GM19238 (cell line): ENCODE measurements around the gene MTRF1.
"Not testable (repeated sequence)": the region's sequence is repeated elsewhere in the genome, so short reads cannot be mapped to it uniquely, and the experiment has no call there.

Source experiments
- DNase-seq: peaks from one replicate; pipeline ENCODE4 v3.0.0; 2011; ENCODE audit warnings: low spot score; ENCODE audit not compliant: insufficient read length

MTRF1 gene

DNA sequence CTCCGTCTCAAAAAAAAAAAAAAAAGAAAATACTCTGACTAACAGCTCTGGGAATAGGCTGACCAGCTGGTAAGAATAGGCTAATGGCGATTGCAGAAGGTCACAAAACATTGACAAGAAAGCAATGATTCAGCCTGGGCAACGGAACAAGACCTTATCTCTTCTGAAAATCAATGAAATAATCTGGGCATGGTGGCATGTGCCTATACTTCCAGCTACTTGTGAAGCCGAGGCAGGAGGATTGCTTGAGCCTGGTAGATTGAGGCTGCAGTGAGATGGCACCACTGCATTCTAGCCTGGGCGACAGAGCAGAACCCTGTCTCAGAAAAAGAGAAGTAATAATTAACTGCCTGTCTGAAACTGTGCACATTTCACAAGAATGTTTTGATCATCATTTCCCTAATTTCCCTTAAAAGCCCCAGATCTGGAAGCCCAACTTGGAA lies 18.8 kb upstream of the MTRF1 start:
- DNase-seq = no peak

DNA sequence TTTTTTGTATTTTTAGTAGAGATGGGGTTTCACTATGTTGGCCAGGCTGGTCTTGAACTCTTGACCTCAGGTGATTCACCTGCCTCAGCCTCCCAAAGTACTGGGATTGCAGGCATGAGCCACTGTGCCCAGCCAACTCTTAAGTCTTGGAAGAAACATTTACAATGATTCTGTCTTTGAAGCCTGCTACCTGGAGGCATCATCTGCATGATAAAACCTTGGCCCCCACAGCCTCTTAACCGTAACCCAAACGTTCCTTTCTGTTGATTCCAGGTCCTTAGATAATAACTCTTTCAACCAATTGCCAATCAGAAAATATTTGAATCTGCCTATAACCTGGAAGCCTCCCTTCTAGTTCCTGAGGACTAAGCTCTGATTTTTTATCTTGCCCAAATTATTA lies 15.8 kb upstream of the MTRF1 start:
- not testable (repeated sequence) for DNase-seq

DNA sequence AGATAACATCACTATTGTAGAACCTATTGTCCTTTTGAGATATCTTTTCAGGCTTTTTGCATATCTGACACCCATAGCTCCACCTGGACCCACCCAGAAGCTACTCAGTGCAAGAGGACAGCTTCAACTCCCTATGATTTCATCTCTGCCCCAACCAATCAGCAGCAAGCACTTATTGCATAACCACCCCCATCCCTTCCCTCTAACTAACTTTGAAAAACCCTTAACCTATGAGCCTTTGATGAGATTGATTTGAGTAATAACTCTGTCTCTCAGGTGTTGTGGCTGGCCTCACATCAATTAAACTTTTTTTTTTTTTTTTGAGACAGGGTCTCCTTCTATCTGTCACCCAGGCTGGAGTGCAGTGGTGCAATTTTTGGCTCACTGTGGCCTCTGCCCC lies 13.4 kb upstream of the MTRF1 start:
- no peak for DNase-seq

DNA sequence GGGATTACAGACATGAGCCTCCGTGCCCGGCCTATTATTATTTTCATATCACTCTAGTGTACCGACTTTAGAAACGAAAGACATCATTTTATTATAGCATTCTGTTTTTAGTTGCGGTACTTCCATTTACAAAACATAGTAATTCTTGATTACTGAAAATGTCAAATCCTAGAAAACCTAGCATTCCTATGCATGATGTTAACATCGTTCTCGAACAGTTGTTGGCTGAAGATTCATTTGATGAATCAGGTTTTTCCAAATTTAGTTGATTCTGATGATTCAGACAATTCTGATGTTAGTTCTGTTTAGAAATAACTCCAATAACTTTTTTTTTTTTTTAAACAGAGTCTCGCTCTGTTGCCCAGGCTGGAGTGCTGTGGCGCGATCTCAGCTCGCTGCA lies 11.5 kb upstream of the MTRF1 start:
- DNase-seq = no peak

DNA sequence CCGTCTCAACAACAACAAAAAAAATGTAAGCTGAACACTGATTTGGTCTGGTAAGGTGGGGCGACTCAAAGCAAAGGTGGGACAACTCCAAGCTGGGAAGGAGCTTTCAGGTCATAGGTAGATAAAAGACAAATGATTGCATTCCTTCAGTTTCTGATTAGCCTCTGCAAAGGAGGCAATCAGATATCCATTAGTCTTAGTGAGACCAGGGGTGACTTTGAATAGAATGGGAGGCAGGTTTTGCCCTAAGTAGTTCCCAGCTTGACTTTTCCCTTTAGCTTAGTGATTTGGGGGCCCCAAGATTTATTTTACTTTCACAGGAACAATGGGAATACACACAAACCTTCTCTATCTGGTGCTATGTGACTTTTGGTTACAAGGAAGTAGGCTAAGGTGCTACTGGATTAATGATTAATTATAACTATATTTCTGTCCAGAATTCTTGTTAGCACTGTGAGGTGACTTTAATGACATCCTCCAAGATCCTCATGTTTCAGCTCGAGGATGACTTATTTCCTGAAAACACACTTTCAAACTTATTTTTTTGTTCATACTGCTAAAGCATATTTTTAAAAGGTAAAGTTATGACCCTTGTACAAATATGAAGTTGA lies 10.6 kb upstream of the MTRF1 start:
- DNase-seq = no peak

DNA sequence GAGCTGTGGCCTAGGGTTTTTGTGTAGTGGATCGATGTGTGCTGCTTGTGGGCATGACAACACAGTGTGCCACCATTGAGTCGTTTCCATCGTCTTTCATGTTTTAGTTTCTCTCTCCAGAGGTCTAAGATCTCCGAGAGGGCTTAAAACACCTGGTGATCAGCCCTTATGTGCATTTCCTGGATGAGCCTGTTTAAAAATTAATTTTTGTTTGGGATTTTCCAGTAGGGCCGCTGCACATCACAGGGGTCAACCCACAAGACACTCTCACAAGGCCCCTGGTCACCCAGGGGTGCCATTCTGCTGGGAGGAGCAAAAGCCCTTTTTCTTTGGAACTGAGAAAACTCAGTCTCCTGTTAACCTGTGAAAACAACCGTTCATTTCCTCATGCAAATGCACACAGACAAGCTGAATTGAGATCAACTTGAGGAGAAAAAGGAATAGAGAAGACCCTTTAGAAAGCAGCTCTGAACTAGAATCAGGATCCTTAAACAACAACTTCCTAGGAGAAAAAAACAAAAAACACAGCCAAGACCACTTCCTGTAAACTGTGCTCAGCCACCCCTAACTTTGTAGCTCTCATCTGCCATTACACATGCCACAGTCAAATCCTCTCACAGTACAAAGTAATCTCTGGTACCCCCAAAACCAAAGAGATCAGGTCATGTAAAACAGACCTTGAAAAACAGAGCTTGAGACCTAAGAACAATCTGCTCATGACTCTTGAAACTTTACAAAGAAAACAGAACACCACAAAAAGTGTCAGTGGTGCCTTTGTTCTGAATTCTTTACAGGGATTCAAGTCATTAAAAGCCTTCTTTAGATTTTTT lies 8.3 kb upstream of the MTRF1 start:
- DNase-seq = peak; percentile 5

DNA sequence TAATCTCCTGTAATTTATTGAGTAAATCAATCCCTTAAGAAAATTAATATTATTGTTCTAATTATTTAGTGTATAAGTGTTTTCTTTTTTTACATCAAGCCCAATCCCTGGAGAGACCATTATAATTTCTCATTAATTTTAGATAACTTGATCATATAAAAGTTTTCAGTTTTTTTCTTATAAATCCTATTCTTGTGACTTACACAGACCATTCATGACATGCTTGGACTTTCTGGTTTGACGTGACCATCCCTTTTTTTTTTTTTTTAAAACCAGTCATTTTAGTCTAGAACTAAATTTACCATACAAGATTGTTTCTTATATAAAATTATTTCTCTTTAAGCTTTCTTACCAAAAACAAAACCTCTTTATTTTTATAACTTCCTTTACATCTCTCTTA lies 5.4 kb upstream of the MTRF1 start:
- no peak for DNase-seq

DNA sequence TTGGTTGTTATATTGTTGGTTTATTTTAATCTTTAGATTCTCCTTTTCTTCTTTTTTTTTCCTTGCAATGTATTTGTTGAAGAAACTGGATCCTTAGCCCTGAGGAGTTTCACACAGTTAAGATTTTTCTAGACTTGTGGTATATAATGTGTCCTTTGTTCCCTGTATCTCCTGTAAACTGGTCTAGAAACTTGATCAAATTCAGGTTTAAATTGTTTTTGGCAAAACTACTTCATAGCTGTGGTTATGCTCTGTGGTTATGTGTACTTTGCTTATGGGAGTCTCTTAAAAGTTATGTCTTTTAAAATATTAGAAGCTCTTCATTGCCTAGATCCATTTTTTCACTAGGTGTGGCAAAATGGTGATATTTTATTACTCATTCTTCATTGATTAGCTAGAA lies 3.7 kb upstream of the MTRF1 start:
- no peak for DNase-seq

DNA sequence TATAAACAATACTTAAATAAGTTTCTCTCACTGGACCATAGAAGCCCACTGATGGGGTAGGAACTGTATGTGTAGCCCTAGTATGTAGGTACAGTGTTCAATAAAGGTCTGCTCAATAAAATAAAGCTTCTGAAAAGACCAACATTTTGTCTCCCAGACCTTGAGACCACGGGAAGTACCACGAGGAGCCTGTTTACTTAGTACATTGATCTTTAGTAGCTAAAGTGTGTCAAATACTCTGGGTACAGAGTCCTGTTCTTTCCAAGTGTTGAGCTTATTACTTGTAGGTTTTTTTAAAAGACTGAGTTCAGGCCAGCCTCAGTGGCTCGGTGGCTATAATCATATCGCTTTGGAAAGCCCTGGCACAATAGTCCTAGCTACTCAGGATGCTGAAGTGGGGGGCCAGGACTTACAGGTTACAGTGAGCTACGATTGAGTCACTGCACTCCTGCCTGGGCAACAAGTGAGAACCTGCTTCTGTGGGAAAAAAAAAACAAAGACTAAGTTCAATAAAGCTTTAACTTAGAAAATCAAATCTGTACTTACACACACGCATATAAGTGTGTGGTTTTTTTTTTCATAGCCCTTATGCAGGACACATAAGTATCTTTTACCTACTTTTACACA lies 3.4 kb downstream of the MTRF1 start:
- DNase-seq = no peak

DNA sequence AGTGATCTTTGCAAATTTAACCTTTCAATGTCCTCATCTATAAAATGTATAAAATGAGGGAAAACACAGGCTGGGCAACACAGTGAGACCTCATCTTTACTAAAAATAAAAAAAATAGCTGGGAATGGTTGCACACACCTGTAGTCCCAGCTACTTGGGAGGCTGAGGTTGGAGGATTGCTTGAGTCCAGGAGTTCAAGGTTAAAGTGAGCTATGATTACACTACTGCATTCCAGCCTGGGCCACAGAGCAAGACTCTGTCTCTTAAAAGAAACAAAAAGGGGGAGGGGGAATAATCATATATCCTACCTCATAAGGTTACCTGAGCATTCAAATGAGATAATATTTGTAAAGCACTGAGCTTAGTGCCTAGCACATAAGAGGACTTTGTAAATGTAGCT lies 5.8 kb downstream of the MTRF1 start:
- no peak for DNase-seq

DNA sequence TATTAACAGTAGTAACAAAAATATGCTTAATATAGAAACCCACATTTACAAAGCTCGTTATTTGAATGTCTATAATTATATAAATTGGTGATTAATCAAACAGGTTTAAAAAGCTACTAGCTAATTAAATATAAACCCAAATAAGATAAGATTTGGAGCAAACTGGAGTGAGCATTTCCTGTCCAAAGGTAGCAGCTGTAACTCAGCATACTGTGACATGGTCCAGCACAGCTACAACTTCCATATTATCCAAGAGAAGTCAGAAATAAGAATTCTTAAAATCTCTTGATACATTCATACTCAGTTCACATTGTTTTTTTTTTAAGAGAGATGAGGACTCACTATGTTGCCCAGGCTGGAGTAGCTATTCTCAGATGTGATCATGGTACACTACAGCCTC lies 8.5 kb downstream of the MTRF1 start:
- no peak for DNase-seq

DNA sequence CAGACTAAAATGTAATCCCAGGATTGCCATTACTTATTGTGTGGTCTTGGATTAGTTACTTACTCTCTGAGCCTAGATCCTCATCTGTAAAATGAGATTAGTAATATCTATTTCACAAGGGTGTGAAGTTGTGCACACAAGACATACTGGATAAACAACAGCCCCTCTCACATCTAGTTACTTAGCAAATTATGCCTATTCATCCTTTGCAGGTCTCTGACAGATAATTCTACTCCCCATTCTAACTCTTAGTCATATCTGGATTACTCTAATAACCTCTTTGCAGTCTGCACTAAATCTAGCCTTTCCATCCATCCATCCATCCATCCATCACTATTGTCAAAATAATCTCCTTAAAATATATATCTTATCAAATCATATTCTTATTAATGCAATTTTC lies 12.4 kb downstream of the MTRF1 start:
- DNase-seq = no peak

DNA sequence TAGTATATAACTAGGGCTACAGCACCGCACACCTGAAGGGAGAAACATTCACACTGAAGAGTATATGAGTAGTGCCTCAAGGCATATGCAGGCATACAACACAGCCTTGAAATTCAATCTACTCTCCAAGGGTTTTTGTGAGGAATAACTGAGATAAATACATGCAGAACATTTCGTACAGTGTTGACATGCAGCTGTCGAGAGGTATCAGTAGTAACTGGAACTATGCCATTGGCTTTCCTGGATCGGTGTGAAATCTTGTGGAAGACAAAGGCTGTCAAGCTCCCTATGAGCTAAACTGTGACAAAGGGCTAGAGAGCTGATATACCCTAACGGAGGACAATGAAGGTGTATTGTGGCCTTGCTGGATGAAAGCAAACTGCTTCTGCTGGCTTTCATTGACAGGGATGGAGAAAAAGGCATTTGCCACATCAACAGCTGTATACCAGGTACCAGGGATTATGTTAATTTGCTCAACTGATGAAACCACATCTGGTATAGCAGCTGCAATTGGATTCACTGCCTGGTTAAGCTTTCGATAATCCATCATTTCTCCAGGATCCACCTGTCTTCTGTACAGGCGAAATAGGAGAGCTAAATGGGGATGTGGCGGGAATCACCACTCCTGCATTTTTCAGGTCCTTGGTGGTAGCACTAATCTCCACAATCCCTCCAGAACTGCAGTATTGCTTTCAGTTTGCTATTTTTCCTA lies 16.3 kb downstream of the MTRF1 start:
- no peak for DNase-seq

DNA sequence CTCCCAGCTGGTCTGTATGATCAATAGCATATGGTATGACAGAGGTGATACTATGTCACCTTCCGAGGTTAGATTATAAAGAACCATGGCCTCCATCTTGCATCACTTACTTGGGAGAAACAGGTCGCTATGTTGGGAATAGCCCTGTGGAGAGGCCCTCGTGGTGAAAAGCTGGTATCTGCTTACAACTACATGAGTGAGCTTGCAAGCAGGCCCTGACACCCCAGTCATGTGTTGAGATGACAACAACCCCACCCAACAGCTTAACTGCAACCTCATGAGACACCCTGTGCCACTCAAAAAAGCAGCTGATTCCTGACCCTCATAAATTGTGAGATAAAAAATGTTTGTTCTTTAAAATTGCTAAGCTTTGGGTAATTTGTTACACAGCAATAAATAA lies 18.8 kb downstream of the MTRF1 start:
- DNase-seq = no peak

DNA sequence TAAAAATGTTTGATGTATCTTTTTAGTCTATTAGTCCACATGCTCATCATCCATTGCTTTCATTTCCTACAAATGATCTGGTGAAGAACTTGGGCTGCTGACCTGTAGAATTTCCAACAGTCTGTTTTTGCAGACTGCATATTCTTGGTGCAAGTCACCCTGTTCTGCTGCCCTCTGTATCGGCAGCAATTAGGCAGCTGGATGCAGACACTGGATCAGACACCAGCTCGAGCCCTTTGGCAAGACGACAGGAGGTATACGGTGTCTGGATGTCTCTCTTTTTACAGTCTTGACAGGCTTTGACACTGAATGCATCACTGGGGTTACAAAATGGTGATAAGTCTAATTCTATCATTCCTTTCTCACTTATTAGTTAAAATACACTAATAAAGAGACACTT lies 21.8 kb downstream of the MTRF1 start:
- DNase-seq = no peak

DNA sequence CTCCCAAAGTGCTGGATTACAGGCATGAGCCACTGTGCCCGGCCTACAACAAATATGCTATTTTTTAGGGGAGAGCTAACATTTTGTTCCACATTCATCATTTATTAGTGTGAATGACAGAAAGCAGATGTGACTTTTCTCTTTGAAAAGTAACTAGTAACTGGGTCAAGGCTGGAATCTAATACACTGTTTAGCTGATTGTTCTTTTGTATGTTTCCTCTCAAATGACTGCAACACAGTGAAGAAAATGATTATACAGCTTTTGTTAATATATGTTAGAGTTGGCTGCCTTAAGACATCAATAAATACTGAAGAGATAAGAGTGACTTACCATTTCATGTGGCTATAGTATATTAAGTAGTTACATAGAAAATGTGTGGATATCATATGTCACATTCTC lies 27.0 kb downstream of the MTRF1 start:
- DNase-seq = no peak

DNA sequence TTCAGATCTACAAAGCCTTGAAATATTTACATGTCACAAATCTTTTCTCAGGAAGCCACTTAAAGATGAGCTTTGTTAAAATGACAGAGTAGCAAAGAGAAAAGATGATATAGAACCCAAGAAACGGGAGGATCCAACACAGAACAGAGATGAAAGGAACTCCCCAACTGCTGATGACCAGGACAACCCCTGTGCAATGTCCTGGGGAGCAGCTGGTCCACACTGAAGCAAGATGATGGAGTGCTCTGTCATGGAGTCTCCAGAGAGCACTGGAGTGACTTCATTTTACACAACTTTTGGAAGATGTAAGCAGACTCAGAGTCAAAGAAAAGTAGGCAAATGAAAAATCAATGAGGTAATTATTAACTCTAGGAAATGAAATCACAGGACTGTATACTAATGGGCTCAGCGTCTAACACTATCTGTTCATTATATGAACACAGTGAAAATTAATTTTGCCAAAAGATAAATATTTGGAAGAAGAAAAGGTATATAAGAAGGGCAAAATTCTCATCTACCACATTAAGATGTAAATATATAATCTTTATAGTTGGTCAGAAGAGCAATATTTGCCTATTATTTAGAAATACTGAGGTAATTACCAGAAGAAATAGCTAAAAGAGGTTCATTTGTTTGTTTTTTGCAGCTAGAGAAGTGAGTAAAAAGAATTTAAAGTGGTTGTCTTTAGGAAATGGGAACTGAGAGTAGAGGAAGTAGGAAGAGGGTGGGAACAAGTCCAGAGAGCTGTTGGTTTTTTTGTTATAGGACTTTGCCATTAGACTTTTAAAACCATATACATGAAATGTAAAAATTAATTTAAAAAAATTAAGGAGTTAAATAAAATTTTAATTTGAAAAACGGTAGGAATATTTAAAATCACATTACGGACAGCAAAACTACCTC lies 30.5 kb downstream of the MTRF1 start:
- DNase-seq = no peak

DNA sequence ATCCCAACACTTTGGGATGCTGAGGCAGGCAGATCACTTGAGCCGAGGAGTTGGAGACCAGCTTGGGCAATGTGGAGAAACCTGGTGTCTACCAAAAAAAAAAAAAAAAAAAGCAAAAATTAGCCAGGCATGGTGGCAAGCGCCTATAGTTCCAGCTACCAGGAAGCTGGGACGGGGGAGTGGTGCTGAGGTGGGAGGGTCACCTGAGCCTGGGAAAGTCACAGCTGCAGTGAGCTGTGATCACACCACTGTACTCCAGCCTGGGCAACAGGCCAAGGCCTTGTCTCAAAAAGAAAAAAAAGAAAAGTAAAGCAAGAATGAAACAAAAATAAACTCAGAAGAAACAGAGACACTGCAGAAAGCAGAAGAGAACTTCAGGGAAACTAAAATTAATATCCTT lies 31.6 kb downstream of the MTRF1 start:
- no peak for DNase-seq

DNA sequence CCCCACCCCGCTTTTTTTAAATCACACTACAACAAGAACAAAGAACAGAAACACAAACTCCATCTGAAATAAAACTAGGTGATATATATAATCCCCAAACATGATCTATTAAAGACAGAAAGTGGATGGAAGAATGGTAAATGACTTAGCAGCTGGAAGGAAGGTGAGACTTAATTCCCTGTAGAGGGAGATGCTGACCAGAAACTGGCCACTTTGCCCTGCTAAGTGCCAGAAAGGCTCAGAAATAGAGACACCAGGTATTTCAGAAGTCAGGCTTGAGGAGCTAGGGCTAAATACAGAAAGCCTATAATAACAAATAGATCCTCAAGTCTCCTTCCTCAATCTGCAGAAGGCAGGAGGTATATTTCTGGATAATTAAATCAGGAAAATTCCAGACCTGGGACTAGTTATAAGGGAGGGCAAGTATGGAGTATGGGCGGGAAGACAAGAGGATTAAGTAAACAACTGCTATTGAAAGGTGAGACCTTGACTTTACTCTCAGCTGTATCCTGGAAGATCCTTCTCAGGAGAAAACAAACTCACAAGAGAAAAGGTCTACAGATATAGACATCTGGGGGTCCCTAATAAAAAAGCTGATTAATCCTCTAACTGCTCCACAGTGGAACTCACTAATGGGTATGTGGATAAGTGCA lies 32.2 kb downstream of the MTRF1 start:
- no peak for DNase-seq

DNA sequence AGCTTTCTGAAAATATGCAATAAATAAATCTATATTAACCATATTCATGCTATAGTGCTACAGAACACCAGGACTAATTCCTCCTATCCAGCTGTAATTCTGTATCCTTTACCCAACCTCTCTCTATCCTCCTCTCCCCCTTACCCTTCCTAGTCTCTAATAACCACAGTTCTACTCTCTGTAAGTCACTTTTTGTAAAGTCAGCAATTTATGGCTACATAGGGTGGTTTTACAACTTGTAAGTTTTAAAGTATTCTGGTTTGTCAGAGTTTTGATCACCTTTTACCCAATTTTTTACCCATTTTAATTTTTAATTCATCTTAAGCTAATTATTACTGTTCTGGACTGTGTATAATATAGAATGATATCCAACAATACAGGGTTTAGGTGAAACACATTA lies 34.0 kb downstream of the MTRF1 start:
- no peak for DNase-seq
